ENCODE measurements around the gene MB21D2.

MB21D2 gene

DNA sequence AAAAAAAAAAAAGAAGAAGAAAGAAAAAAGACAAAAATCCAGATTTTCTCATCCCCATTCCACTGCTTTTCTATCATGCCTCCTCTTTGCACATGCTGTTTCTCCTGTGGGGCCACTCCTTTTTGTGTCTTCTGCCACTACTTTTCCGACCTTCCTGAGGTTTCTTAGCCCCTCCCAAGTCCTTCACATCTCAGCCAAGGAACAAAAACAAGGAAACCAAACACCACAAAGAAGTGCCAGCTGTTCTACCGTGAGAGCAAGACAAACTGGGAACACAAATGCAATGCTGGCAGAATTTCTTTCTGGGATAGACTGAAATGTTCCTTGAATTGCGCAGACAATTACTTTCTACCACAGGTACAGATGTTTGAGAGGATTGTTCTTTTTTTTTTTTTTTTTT is 83.2 kb downstream of the MB21D2 start:
- H3F3A ChIP-seq (ENCODE audit: low read depth), result no peaks in the 10 kb centered on the region
- TF ChIP-seq, protein P1, sequence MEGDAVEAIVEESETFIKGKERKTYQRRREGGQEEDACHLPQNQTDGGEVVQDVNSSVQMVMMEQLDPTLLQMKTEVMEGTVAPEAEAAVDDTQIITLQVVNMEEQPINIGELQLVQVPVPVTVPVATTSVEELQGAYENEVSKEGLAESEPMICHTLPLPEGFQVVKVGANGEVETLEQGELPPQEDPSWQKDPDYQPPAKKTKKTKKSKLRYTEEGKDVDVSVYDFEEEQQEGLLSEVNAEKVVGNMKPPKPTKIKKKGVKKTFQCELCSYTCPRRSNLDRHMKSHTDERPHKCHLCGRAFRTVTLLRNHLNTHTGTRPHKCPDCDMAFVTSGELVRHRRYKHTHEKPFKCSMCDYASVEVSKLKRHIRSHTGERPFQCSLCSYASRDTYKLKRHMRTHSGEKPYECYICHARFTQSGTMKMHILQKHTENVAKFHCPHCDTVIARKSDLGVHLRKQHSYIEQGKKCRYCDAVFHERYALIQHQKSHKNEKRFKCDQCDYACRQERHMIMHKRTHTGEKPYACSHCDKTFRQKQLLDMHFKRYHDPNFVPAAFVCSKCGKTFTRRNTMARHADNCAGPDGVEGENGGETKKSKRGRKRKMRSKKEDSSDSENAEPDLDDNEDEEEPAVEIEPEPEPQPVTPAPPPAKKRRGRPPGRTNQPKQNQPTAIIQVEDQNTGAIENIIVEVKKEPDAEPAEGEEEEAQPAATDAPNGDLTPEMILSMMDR (conservative IDR thresholded peaks at IDR 0.05; ENCODE audit: low read length), result no peak
- no peak for TF ChIP-seq EZH2phosphoT487 (IDR thresholded peaks at IDR 0.05; ENCODE audit: borderline replicate concordance)
- H3K4me1 ChIP-seq (ENCODE audit: insufficient read depth, low read length, poor library complexity, severe bottlenecking), result peaks cover 27% of the 10 kb centered on the region
- no peak overlapping the region for H3K4me2 ChIP-seq (ENCODE audit: low read depth, low read length, poor library complexity, severe bottlenecking)
- H3K9me2 ChIP-seq (replicated peaks; ENCODE audit: low read depth, low read length), result no peaks in the 10 kb centered on the region
- H3K4me3 ChIP-seq (ENCODE audit: low read length, poor library complexity, severe bottlenecking), result no peak overlapping the region
- no peaks in the 10 kb centered on the region for H3K79me2 ChIP-seq (ENCODE audit: insufficient read depth, low read length)
- no peaks in the 10 kb centered on the region for H3K27me3 ChIP-seq (ENCODE audit: insufficient read depth, low read length, poor library complexity, severe bottlenecking)
- no peaks in the 10 kb centered on the region for H3K36me3 ChIP-seq (ENCODE audit: insufficient read depth, low read length)
- H4K20me1 ChIP-seq (ENCODE audit: insufficient read depth, low read length, poor library complexity, severe bottlenecking), result no peaks in the 10 kb centered on the region
- no peak overlapping the region for H2AFZ ChIP-seq (ENCODE audit: low read length)
- no peaks in the 10 kb centered on the region for H3K9me3 ChIP-seq (ENCODE audit: insufficient read depth, low read depth, low read length)
- H3K9ac ChIP-seq (ENCODE audit: low read depth, low read length, poor library complexity, severe bottlenecking), result no peak overlapping the region

DNA sequence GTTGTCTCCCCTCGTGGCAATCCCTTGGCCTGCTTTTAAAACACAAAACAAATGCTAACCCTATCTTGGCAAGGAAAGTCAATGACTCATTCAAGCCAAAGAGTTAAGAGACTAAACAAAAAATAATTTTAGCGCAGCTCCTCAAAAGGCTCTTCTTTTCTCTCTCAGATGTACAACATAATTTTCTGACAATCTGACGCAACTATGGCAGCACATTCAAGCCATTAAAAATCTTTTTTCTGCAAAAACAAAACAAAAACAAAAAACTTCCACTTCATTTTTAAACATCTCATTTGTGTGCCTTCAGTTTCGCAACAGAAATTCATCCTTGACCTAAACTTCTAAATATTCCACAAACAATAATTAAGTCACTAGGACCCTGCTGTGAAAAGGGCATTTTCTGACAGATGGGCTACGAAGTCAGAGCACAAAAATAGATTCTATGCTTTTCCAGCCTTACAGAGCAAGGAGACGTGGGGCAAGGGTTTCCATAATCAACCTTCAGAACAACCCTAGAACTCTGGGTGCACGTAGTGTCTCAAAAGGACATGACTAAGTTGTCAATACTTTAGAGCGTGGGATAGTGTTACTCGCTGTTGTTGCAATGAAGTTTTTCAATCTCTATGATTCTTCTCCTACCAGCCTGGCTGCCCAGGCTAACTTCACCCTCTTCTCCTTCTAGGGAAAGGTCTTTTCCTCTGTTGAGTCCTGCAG is 84.3 kb downstream of the MB21D2 start:
- Histone ChIP-seq H3K4me1 (ENCODE audit: insufficient read depth, low read length, poor library complexity, severe bottlenecking) (peaks cover 27% of the 10 kb centered on the region), H3F3A (ENCODE audit: low read depth) (no peaks in the 10 kb centered on the region), H3K4me3 (ENCODE audit: low read length, poor library complexity, severe bottlenecking) (no peak overlapping the region), H3K9ac (ENCODE audit: low read depth, low read length, poor library complexity, severe bottlenecking) (no peak overlapping the region), H4K20me1 (ENCODE audit: insufficient read depth, low read length, poor library complexity, severe bottlenecking) (no peaks in the 10 kb centered on the region), H3K4me2 (ENCODE audit: low read depth, low read length, poor library complexity, severe bottlenecking) (no peak overlapping the region), H2AFZ (ENCODE audit: low read length) (no peak overlapping the region), H3K79me2 (ENCODE audit: insufficient read depth, low read length) (no peaks in the 10 kb centered on the region), H3K27me3 (ENCODE audit: insufficient read depth, low read length, poor library complexity, severe bottlenecking) (no peaks in the 10 kb centered on the region), H3K9me2 (replicated peaks; ENCODE audit: low read depth, low read length) (no peaks in the 10 kb centered on the region), H3K9me3 (ENCODE audit: insufficient read depth, low read depth, low read length) (no peaks in the 10 kb centered on the region), H3K36me3 (ENCODE audit: insufficient read depth, low read length) (no peaks in the 10 kb centered on the region)
- no peak for TF ChIP-seq EZH2phosphoT487 (IDR thresholded peaks at IDR 0.05; ENCODE audit: borderline replicate concordance)
- TF ChIP-seq, protein P1 (conservative IDR thresholded peaks at IDR 0.05; ENCODE audit: low read length), result no peak

DNA sequence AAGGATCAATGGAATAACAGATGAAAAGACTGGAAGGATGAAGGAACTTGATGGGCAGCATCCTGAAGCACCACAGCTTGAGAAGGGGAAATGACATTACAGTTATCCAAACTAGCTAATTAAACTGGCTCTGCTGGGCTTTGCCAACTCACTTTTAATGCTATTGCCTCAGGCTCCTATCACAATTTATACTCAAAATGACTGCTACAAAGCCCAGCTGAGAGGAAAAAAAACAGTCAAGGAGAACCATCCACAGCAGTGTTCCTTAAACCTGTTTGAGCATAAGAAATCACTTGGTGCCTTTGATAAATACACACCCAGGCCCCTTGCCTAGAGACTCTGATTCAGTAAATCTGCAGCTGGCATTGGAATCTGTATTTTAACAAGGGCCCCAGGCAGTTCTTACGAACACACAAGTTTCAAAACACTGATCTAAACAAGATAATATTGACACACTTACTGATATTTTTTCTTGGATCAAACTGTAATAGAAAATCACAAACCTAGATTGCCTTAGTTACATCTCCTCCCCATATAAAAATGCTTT is 85.8 kb downstream of the MB21D2 start:
- H3K9me3 ChIP-seq (ENCODE audit: insufficient read depth, low read depth, low read length), result no peaks in the 10 kb centered on the region
- H3K9me2 ChIP-seq (replicated peaks; ENCODE audit: low read depth, low read length), result no peaks in the 10 kb centered on the region
- H3K4me3 ChIP-seq (ENCODE audit: low read length, poor library complexity, severe bottlenecking), result no peak overlapping the region
- no peaks in the 10 kb centered on the region for H3K79me2 ChIP-seq (ENCODE audit: insufficient read depth, low read length)
- H4K20me1 ChIP-seq (ENCODE audit: insufficient read depth, low read length, poor library complexity, severe bottlenecking), result no peaks in the 10 kb centered on the region
- peaks cover 13% of the 10 kb centered on the region for H3K4me1 ChIP-seq (ENCODE audit: insufficient read depth, low read length, poor library complexity, severe bottlenecking)
- H3K4me2 ChIP-seq (ENCODE audit: low read depth, low read length, poor library complexity, severe bottlenecking), result no peak overlapping the region
- H3K9ac ChIP-seq (ENCODE audit: low read depth, low read length, poor library complexity, severe bottlenecking), result no peak overlapping the region
- TF ChIP-seq, protein P1 (conservative IDR thresholded peaks at IDR 0.05; ENCODE audit: low read length), result no peak
- TF ChIP-seq EZH2phosphoT487 (IDR thresholded peaks at IDR 0.05; ENCODE audit: borderline replicate concordance), result no peak
- no peaks in the 10 kb centered on the region for H3K36me3 ChIP-seq (ENCODE audit: insufficient read depth, low read length)
- no peaks in the 10 kb centered on the region for H3F3A ChIP-seq (ENCODE audit: low read depth)
- no peak overlapping the region for H2AFZ ChIP-seq (ENCODE audit: low read length)
- H3K27me3 ChIP-seq (ENCODE audit: insufficient read depth, low read length, poor library complexity, severe bottlenecking), result no peaks in the 10 kb centered on the region

Measured in Loucy (cell line).